Measurements from ENCODE around the gene TRAPPC13. TPM values are rescaled to one million over a fixed set of nuclear protein-coding genes. Genes with fewer than 3 reads are reported as not detected.

TRAPPC13 gene
- total and polyA plus RNA-seq, 2 of the 4 experiments (the other 2 are of a cell fraction): 10.1 to 17.2 TPM

DNA sequence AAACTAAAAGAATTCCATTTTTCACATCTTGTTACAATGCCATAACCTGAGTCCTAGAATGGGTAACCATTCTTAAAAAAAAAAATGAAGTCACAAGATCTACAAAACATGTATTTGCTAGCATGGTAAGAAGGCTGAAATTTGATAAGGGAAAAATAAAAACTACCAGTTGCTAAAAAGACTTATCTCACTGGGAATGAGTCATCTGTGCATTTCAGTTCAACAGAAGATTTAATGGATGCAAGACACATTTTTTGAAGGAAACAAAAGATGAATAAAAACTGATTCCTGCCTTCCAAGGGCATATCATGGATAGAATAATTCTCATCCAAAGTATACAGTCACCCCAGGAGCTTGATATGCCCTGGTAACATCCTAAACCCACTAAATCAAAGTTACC lies 49.9 kb downstream of the TRAPPC13 start:
- no peaks in the 10 kb centered on the region for H3K9me3 ChIP-seq (ENCODE audit: control insufficient read depth, insufficient read depth, low read length)
- dilution Hi-C loops (cut with HindIII; ENCODE audit: low sequenced_read_pairs, unreplicated experiment) (no loop called here), in situ Hi-C loops (cut with MboI; ENCODE audit: low sequenced_read_pairs) (no loop called here), intact Hi-C loops (cut with micrococcal nuclease) (no loop called here)
- no peak overlapping the region for H3K27ac ChIP-seq (ENCODE audit: insufficient read depth, low read length)
- H3K27me3 ChIP-seq (ENCODE audit: control insufficient read depth, insufficient read depth, low read length): no peaks in the 10 kb centered on the region
- no peaks in the 10 kb centered on the region for H4K20me1 ChIP-seq (ENCODE audit: insufficient read depth, low read length)
- H3K4me2 ChIP-seq (ENCODE audit: low read depth, low read length): 0 out of 2 replicates have a peak overlapping the region, but pooled peaks have one; percentile 17
- POLR2A ChIA-PET (ENCODE audit: unreplicated experiment): no interaction called here
- H3K36me3 ChIP-seq (ENCODE audit: control insufficient read depth, insufficient read depth, low read length): peaks cover 4% of the 10 kb centered on the region; the same call in 1 of the 2 replicates
- H4K5ac ChIP-seq (ENCODE audit: low read depth, low read length): no peak overlapping the region
- H3K4me1 ChIP-seq (ENCODE audit: control insufficient read depth, insufficient read depth, low read length): peaks cover 8% of the 10 kb centered on the region
- no peak overlapping the region for H2BK120ac ChIP-seq (ENCODE audit: low read depth, low read length)
- H3K18ac ChIP-seq (ENCODE audit: low read depth, low read length): no peak overlapping the region
- TF ChIP-seq NFE2L2 (IDR thresholded peaks at IDR 0.05; ENCODE audit: low read depth, low read length): no peak
- TF ChIP-seq, protein P1, sequence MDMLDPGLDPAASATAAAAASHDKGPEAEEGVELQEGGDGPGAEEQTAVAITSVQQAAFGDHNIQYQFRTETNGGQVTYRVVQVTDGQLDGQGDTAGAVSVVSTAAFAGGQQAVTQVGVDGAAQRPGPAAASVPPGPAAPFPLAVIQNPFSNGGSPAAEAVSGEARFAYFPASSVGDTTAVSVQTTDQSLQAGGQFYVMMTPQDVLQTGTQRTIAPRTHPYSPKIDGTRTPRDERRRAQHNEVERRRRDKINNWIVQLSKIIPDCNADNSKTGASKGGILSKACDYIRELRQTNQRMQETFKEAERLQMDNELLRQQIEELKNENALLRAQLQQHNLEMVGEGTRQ (IDR thresholded peaks at IDR 0.05; ENCODE audit: low read depth, low read length): no peak
- no peak for TF ChIP-seq RFX5 (IDR thresholded peaks at IDR 0.05; ENCODE audit: low read depth, low read length)
- no peak for TF ChIP-seq CEBPB (IDR thresholded peaks at IDR 0.05; ENCODE audit: low read depth, low read length)
- no peak for TF ChIP-seq RAD21 (IDR thresholded peaks at IDR 0.05; ENCODE audit: low read length)
- TF ChIP-seq, protein P2, sequence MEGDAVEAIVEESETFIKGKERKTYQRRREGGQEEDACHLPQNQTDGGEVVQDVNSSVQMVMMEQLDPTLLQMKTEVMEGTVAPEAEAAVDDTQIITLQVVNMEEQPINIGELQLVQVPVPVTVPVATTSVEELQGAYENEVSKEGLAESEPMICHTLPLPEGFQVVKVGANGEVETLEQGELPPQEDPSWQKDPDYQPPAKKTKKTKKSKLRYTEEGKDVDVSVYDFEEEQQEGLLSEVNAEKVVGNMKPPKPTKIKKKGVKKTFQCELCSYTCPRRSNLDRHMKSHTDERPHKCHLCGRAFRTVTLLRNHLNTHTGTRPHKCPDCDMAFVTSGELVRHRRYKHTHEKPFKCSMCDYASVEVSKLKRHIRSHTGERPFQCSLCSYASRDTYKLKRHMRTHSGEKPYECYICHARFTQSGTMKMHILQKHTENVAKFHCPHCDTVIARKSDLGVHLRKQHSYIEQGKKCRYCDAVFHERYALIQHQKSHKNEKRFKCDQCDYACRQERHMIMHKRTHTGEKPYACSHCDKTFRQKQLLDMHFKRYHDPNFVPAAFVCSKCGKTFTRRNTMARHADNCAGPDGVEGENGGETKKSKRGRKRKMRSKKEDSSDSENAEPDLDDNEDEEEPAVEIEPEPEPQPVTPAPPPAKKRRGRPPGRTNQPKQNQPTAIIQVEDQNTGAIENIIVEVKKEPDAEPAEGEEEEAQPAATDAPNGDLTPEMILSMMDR (conservative IDR thresholded peaks at IDR 0.05; ENCODE audit: low read depth, low read length): no peak
- TF ChIP-seq MAZ (IDR thresholded peaks at IDR 0.05; ENCODE audit: borderline replicate concordance, low read depth, low read length): no peak
- no peak for TF ChIP-seq RCOR1 (IDR thresholded peaks at IDR 0.05; ENCODE audit: insufficient replicate concordance, low read length)
- no peak for TF ChIP-seq FOS (IDR thresholded peaks at IDR 0.05; ENCODE audit: low read depth, low read length)
- no peak for TF ChIP-seq MAFK (IDR thresholded peaks at IDR 0.05; ENCODE audit: low read depth, low read length)
- TF ChIP-seq SMC3 (IDR thresholded peaks at IDR 0.05; ENCODE audit: low read depth, low read length): no peak
- TF ChIP-seq, protein P3, sequence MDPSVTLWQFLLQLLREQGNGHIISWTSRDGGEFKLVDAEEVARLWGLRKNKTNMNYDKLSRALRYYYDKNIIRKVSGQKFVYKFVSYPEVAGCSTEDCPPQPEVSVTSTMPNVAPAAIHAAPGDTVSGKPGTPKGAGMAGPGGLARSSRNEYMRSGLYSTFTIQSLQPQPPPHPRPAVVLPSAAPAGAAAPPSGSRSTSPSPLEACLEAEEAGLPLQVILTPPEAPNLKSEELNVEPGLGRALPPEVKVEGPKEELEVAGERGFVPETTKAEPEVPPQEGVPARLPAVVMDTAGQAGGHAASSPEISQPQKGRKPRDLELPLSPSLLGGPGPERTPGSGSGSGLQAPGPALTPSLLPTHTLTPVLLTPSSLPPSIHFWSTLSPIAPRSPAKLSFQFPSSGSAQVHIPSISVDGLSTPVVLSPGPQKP (IDR thresholded peaks at IDR 0.05; ENCODE audit: borderline replicate concordance, low read depth, low read length): no peak
- TF ChIP-seq CHD1 (IDR thresholded peaks at IDR 0.05; ENCODE audit: low read depth, low read length): no peak
- TF ChIP-seq BHLHE40 (IDR thresholded peaks at IDR 0.05; ENCODE audit: low read depth, low read length): no peak
- TF ChIP-seq POLR2A (IDR thresholded peaks at IDR 0.05; ENCODE audit: low read depth, low read length): no peak
- TF ChIP-seq MXI1 (IDR thresholded peaks at IDR 0.05; ENCODE audit: borderline replicate concordance, low read depth, low read length): no peak
- DNase-seq (peak; percentile 63), ATAC-seq (ENCODE audit: low read depth) (no peak)
- H3K9ac ChIP-seq (ENCODE audit: low read depth, low read length): no peak overlapping the region
- H3K79me1 ChIP-seq (ENCODE audit: low read depth in 1 of 2, low read length in 2 of 2): peaks cover 2 to 11% of the 10 kb centered on the region in 2 experiments; a peak in 2 of 4 replicates
- H2BK20ac ChIP-seq (ENCODE audit: low read depth, low read length): no peak overlapping the region
- no peak overlapping the region for H2AK5ac ChIP-seq (ENCODE audit: low read depth, low read length)
- no peak overlapping the region for H4K8ac ChIP-seq (ENCODE audit: low read depth in 2 of 2, low read length in 2 of 2)
- no peak overlapping the region for H3K56ac ChIP-seq (ENCODE audit: extremely low read depth, insufficient read depth, low read length)
- H2AK9ac ChIP-seq (replicated peaks; ENCODE audit: low read depth, low read length, poor library complexity): no peak overlapping the region
- CTCF ChIA-PET: no interaction called here
- H2AFZ ChIP-seq (replicated peaks; ENCODE audit: low read length, poor library complexity): no peak overlapping the region
- H4K91ac ChIP-seq (ENCODE audit: insufficient read depth, low read depth, low read length): no peak overlapping the region
- H3K4me3 ChIP-seq (ENCODE audit: insufficient read depth, low read depth, low read length): no peak overlapping the region
- no peaks in the 10 kb centered on the region for H3K9me1 ChIP-seq (ENCODE audit: insufficient read depth, low read length)
- no peak overlapping the region for H2BK5ac ChIP-seq (ENCODE audit: low read depth, low read length, poor library complexity, severe bottlenecking)
- H3K4ac ChIP-seq (ENCODE audit: low read depth, low read length): no peak overlapping the region
- H3K23ac ChIP-seq (ENCODE audit: low read depth, low read length): no peak overlapping the region
- no peak overlapping the region for H3K14ac ChIP-seq (replicated peaks; ENCODE audit: low read depth, low read length)
- no TSS peak for BruUV-seq (replicated peaks)
- H2BK15ac ChIP-seq (ENCODE audit: low read depth, low read length): no peak overlapping the region
